SK-N-MC (cell line): ENCODE measurements around the gene XAF1.

ENCODE experiments used
- DNase-seq: peaks from one replicate; pipeline ENCODE4 v3.0.0-alpha.2; 2011; ENCODE audit warnings: low read depth, low spot score
- H3K27ac ChIP-seq: fragments of 200-600 bp; sonication (generic); 2 replicates; pipeline ENCODE4 v1.5.1; 2016; ENCODE audit warnings: mixed run types
- H3K36me3 ChIP-seq: fragments of 200-600 bp; sonication (generic); 2 replicates; pipeline ENCODE4 v1.6.1; 2017; ENCODE audit warnings: antibody characterized with exemption, low read length, mixed read lengths; ENCODE audit not compliant: insufficient read depth
- H3K4me3 ChIP-seq: fragments of 200-600 bp; sonication (generic); 2 replicates; pipeline ENCODE4 v1.5.1; 2016
- H3K9ac ChIP-seq: fragments of 200-600 bp; sonication (generic); 2 replicates; pipeline ENCODE4 v1.8.0; 2017; ENCODE audit warnings: mixed run types, mixed read lengths; ENCODE audit not compliant: insufficient read length
- H3K9me3 ChIP-seq: fragments of 200-600 bp; sonication (generic); 2 replicates; pipeline ENCODE4 v1.6.1; 2017; ENCODE audit warnings: low read depth, mild to moderate bottlenecking, antibody characterized with exemption, low read length, moderate library complexity, mixed read lengths
- EZH2 ChIP-seq: fragments of 200-600 bp; sonication (generic); IDR thresholded peaks from one replicate; pipeline ENCODE4 v1.6.1; 2017; ENCODE audit warnings: antibody characterized with exemption
- FOXP2 ChIP-seq: optimal IDR thresholded peaks from 2 replicates; pipeline ENCODE3; 2011; ENCODE audit warnings: mild to moderate bottlenecking, moderate library complexity; ENCODE audit not compliant: insufficient read depth; ENCODE audit errors: extremely low read length, control extremely low read depth
- POLR2AphosphoS5 ChIP-seq: IDR thresholded peaks from 2 replicates; pipeline ENCODE4 v1.6.1; 2012; ENCODE audit warnings: mild to moderate bottlenecking, low read depth, low read length, borderline replicate concordance

XAF1 gene

GRCh38 chr17:6748617-6749016, 7.2 kb upstream of the XAF1 start:
- no peak overlapping the region for H3K27ac ChIP-seq
- H3K36me3 ChIP-seq: no peaks in the 10 kb centered on the region
- H3K9me3 ChIP-seq: no peaks in the 10 kb centered on the region
- DNase-seq: no peak
- TF ChIP-seq EZH2: no peak
- no peak for TF ChIP-seq FOXP2
- TF ChIP-seq POLR2AphosphoS5: no peak
- H3K4me3 ChIP-seq: no peak overlapping the region
- no peak overlapping the region for H3K9ac ChIP-seq

- no peak overlapping the region for H3K27ac ChIP-seq
- no peaks in the 10 kb centered on the region for H3K36me3 ChIP-seq
- H3K9ac ChIP-seq: no peak overlapping the region
- no peak overlapping the region for H3K4me3 ChIP-seq
- DNase-seq: no peak
- TF ChIP-seq POLR2AphosphoS5: no peak
- TF ChIP-seq EZH2: no peak
- TF ChIP-seq FOXP2: no peak
- no peaks in the 10 kb centered on the region for H3K9me3 ChIP-seq
These were observed 6.3 kb upstream of the XAF1 start for GRCh38 chr17:6749519-6749918.

GRCh38 chr17:6752068-6752909, 3.6 kb upstream of the XAF1 start:
- no peak for DNase-seq
- TF ChIP-seq FOXP2: no peak
- TF ChIP-seq EZH2: no peak
- TF ChIP-seq POLR2AphosphoS5: no peak
- no peak overlapping the region for H3K4me3 ChIP-seq
- H3K9ac ChIP-seq: no peak overlapping the region
- no peaks in the 10 kb centered on the region for H3K36me3 ChIP-seq
- no peaks in the 10 kb centered on the region for H3K9me3 ChIP-seq
- H3K27ac ChIP-seq: no peak overlapping the region; the same call in 1 of the 2 replicates

GRCh38 chr17:6753006-6753445, 2.8 kb upstream of the XAF1 start:
- Histone ChIP-seq H3K27ac (no peak overlapping the region; the same call in 1 of the 2 replicates), H3K36me3 (no peaks in the 10 kb centered on the region), H3K4me3 (no peak overlapping the region), H3K9me3 (no peaks in the 10 kb centered on the region), H3K9ac (no peak overlapping the region)
- DNase-seq: no peak
- TF ChIP-seq POLR2AphosphoS5: no peak
- TF ChIP-seq EZH2: no peak
- no peak for TF ChIP-seq FOXP2

GRCh38 chr17:6753546-6753945, 2.3 kb upstream of the XAF1 start:
- TF ChIP-seq POLR2AphosphoS5: no peak
- TF ChIP-seq EZH2: no peak
- TF ChIP-seq FOXP2: no peak
- no peak overlapping the region for H3K4me3 ChIP-seq
- no peaks in the 10 kb centered on the region for H3K36me3 ChIP-seq
- H3K27ac ChIP-seq: no peak overlapping the region
- H3K9ac ChIP-seq: no peak overlapping the region
- no peak for DNase-seq
- no peaks in the 10 kb centered on the region for H3K9me3 ChIP-seq

GRCh38 chr17:6755281-6755680, 565 bp upstream of the XAF1 start:
- H3K27ac ChIP-seq: no peak overlapping the region
- H3K36me3 ChIP-seq: no peaks in the 10 kb centered on the region
- DNase-seq: no peak
- H3K9ac ChIP-seq: no peak overlapping the region
- TF ChIP-seq FOXP2: no peak
- no peak for TF ChIP-seq EZH2
- no peak for TF ChIP-seq POLR2AphosphoS5
- H3K9me3 ChIP-seq: no peaks in the 10 kb centered on the region
- no peak overlapping the region for H3K4me3 ChIP-seq

- H3K9me3 ChIP-seq: no peaks in the 10 kb centered on the region
- no peak for DNase-seq
- H3K36me3 ChIP-seq: no peaks in the 10 kb centered on the region
- H3K4me3 ChIP-seq: no peak overlapping the region
- TF ChIP-seq POLR2AphosphoS5: no peak
- TF ChIP-seq EZH2: no peak
- TF ChIP-seq FOXP2: no peak
- no peak overlapping the region for H3K27ac ChIP-seq
- H3K9ac ChIP-seq: no peak overlapping the region
These were observed 682 bp downstream of the XAF1 start for GRCh38 chr17:6756425-6757031.

GRCh38 chr17:6757747-6758146, 1.9 kb downstream of the XAF1 start:
- Histone ChIP-seq H3K36me3 (no peaks in the 10 kb centered on the region), H3K4me3 (no peak overlapping the region), H3K27ac (no peak overlapping the region)

GRCh38 chr17:6761779-6762178, 5.9 kb downstream of the XAF1 start:
- DNase-seq: no peak

More at GRCh38 chr17:6757747-6758146, 1.9 kb downstream of the XAF1 start:
- no peak for DNase-seq
- TF ChIP-seq FOXP2 (no peak), POLR2AphosphoS5 (no peak), EZH2 (no peak)
- Histone ChIP-seq H3K9me3 (no peaks in the 10 kb centered on the region), H3K9ac (no peak overlapping the region)

More at GRCh38 chr17:6761779-6762178, 5.9 kb downstream of the XAF1 start:
- no peak overlapping the region for H3K27ac ChIP-seq
- H3K9ac ChIP-seq: no peak overlapping the region
- no peaks in the 10 kb centered on the region for H3K9me3 ChIP-seq
- TF ChIP-seq EZH2: no peak
- TF ChIP-seq POLR2AphosphoS5: no peak
- no peak for TF ChIP-seq FOXP2
- H3K36me3 ChIP-seq: no peaks in the 10 kb centered on the region
- no peak overlapping the region for H3K4me3 ChIP-seq
